Stimulated activated CD8-positive, alpha-beta memory T cell treated with anti-CD3 and anti-CD28 coated beads, Interleukin-12 subunit alpha, Interleukin-12 subunit beta, amount 100 ng/mL, for 4 hours (primary cell): ENCODE data around the gene SREBF2.
A peak's percentile ranks its signal among the peaks of the same experiment; 100 is the strongest.
"Not testable (repeated sequence)": the region's sequence is repeated elsewhere in the genome, so short reads cannot be mapped to it uniquely, and the experiment has no call there.

Experiments used
- DNase-seq: peaks from one replicate; pipeline ENCODE4 v3.0.0-alpha.2; 2020; ENCODE audit warnings: low read depth

The SREBF2 gene

DNA sequence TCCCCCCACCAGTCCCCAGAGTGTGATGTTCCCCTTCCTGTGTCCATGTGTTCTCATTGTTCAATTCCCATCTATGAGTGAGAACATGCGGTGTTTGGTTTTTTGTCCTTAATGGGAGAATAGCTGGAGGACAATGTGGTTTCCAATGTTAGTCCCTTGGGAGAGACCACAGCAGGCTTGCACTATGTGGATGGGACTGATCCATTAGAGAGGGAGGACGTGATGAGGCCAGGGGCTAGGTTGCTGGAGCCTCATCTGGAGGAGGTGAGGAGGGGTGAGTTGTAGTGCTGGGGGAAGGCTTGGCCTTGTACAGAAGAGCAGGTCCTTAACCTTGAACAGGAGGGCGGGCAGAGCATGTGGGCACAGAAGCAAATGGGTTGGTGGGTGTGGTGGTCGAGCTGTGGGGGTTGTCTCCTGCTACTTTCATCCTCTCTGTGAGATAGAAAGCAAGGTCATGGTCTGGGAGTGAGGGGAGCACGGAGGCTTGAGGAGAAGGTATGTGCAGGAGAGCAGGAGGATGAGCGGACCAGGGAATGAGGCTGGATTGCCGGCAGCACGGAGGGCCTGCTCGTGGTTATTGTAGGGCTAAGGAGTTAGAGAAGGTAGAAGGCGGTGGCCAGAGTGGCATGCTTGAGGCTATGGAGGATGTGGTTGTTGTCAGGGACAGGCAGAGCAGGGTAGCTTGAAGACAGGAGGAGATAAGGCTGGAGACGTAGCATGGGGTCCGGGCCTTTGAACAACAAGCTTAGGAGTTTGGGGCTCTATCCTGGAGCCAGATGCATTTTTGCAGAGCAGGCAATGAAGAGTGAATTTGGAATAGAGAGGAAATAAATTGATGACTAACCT, 11.2 kb upstream of the SREBF2 start:
- DNase-seq: no peak

GRCh38 chr22:41822317-41823057, 10.4 kb upstream of the SREBF2 start:
- no peak for DNase-seq

DNA sequence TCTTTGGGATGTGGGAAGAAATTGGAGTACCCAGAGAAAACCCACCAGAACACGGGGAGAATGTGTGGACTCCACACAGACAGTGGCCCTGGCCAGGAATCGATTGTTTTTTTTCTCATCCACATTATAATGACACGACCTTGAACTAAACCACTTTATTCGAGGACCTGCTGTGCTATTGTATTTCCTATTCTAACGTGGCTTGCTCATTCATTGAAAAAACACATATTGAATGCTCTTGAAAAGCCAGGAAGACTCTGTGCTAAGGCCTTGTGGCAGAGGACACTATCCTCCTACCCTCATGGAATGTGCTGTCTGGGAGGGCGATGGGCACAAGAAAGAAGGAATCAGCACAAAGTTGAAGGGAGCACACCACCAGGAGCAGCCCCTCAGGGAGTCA, 9.1 kb upstream of the SREBF2 start:
- no peak for DNase-seq

DNA sequence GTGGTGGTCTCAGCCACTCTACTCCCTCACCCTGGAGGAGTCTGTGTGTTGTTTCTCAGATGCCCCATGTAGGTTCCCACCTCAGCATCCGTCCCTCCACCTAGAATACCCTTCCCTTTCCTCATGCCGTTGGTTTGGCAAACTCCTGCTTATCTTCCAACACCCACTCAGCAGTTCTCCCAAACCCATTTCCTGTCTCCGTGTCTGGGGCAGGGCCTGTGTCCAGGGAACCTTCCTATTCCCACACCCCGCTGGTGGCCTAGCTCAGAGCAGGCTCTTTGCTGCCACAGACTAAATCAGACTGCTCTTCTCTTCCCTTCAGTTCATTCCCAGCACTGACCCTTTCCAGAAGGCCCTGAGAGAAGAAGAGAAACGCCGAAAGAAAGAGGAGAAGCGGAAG, 7.5 kb upstream of the SREBF2 start:
- DNase-seq: no peak

DNA sequence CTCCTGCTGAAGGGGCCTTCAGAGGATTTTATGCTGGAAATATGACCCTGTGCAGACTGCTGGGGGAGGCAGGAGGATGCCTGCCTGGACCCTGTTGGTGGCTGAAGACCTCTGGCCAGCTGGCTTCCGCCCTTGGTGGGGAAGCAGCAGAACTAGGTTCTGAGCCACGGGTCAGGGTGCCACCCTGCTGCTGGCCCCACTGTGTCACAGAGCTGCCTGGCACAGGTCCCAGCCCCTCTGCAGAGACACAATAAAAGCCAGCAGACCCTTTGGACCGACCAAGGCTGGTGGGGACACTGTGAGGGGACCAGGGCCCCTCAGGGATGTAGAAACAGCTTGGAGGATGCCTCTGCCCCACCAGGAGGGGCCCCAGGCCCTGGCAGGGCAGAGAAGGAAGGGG, 6.9 kb upstream of the SREBF2 start:
- no peak for DNase-seq

GRCh38 chr22:41826430-41827383, 6.2 kb upstream of the SREBF2 start:
- DNase-seq: no peak

- DNase-seq: no peak
Measured at GRCh38 chr22:41827671-41828070, 5.2 kb upstream of the SREBF2 start.

DNA sequence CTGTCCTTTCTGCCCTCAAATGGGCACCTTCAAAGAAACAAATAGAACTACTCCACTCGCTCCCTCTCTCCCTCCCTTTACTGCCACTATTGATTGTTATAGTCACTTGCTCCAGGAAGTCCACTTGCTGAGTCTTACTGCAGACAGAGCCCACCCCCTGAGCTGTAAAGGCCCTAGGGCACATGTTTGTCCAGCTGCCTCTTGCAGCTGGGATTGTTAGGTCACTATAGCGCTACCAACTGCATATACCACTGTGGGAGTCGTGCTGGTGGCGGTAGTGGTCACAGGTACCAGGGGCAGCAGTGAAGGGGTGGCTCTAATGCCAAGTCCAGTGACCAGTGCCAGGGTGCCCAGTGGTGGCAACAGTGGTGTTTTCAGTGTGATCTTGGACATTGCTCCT, 4.4 kb upstream of the SREBF2 start:
- DNase-seq: no peak

GRCh38 chr22:41830174-41830573, 2.7 kb upstream of the SREBF2 start:
- DNase-seq: no peak

DNA sequence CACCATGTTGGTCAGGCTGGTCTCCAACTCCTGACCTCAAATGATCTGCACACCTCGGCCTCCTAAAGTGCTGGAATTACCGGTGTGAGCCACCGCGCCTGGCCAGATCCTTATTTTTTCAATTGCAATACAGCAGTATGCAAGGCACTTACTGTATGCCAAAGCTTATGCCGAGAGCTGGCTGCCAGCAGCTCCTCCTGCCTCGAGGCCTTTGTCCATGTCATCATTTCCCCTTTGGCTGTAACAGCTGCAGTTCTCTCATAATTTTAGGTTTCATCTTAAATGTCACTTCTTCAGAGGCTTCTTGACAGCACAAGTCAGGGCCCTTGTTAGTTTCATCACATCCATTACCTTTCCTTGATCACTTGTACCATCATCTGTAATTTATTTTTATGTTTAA, 1.5 kb upstream of the SREBF2 start:
- no peak for DNase-seq

DNA sequence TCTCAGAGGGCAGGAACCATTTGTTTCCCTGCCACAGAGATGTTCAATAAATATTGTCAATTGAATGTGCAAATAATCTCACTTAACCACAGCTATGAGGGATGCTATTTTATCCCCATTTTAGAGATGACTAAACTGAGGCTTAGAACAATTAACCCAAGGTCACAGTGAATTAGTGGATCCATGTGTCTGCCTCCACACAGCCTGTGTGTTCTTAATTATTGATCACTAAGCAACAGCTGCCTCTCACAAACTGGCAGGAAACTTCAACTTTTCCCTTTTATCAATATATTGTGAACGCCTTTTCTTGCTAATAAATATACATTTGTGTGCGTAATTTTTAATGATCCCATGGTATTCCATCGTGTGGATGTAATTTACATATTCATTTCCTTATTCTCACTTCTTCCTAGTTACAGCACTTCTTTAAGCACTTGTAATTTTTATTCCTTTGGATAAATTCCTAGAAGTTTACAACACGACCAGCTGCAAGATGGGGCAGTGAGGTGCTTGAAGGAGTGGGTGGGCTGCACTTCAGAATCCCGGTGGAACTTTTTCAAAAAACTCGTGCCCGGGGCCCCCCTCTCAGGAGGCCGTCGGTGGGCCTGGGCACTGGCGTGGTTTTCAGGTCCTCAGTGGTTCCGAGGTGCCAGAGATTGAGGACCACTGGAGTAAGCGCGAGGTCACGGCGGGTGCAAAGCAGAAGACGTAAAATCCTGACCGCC, 915 bp upstream of the SREBF2 start:
- no peak for DNase-seq

DNA sequence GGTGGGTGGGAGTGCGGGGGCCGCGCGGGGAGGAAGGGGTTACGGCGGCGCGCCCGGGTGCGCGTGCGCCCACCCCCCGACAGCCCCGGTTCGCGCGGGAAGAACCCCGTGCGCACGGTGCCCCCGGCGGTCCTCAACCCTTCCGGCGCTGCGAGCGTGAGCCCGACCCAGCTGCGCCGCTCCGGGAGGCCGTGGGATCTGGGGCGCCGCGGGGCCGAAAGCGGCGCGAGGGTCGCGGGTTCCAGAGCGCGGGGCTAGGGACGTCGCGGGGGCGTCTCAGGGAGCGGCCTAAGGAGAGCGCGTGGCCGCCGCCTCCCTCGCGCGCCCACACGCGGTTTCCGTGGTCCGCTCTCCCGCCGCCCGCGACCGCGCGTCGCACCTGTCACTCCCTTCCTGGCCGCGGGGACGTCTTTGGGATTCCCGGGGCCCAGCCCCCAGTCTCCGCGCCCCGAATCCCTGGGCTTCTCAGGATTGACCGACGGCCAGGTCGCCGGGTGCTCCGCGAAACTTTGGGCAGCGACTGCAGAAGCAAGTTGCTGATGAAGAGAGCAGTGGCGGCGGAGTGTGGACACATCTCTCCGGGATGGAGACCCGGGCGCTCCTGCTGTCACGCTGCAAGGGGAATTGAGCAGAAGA, 582 bp downstream of the SREBF2 start:
- peak; percentile 51 for DNase-seq

DNA sequence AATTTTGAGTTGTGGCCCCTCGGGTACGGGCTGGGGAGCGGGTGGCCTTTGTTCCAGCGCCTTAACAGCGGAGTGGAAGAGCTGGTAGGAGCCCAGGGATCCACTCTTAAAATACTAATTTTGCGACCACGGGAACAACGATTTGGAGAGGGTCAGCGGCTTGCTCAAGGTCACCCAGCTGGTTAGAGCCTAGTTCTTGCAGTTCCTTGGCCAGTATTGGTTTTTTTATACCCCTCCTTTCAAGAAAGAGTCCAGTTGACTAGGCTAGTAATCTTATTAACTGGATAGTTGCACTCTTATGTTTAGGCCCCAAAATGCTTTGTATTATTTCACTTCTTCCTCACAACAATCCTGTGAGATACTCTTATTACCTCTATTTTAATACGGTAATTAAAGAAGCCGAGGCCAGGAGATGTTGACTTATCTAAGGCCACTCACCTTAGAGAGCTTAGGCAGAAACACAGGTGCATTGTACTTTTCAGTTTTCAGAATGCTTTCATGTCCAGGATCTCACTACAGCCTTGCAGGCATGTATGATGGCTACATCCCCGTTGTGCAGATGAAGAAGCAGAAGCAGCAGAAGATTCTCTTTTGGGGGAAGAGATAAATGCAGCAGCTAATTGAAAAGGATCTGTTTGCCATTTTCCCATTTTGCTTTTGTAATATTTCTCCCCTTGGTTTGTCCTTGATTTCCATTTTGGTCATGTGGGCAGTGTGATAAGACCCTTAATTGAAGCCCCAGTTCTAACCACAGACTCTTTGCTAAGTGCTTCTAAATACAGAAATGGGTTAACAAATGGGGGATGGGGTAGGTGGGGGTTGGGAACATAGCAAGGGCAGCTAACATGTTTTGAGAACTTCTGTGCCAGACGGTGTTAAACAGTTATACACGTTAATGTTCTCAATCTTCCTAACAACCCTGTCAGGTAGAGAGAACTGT, 1.4 kb downstream of the SREBF2 start:
- DNase-seq: no peak

GRCh38 chr22:41835462-41835861, 2.6 kb downstream of the SREBF2 start:
- DNase-seq: not testable (repeated sequence)

DNA sequence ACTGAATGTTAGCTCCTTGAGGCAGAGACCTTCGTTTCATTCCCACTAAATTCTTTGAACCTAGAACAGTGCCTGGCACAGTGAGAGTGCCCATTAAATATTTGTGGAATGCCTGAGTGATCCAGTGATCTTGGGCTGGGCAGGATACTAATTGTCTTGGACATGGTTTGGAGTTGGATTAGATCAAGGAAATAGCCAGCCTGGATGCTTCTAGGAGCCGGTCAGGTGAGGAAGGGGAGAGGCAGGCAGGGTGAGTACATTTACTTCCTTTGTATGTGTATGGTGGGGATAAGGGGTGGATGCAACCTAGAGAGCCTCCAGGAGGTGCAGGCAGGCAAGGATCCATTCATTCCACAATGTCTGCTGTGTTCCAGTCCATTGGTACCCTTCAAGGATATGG, 3.6 kb downstream of the SREBF2 start:
- no peak for DNase-seq

DNA sequence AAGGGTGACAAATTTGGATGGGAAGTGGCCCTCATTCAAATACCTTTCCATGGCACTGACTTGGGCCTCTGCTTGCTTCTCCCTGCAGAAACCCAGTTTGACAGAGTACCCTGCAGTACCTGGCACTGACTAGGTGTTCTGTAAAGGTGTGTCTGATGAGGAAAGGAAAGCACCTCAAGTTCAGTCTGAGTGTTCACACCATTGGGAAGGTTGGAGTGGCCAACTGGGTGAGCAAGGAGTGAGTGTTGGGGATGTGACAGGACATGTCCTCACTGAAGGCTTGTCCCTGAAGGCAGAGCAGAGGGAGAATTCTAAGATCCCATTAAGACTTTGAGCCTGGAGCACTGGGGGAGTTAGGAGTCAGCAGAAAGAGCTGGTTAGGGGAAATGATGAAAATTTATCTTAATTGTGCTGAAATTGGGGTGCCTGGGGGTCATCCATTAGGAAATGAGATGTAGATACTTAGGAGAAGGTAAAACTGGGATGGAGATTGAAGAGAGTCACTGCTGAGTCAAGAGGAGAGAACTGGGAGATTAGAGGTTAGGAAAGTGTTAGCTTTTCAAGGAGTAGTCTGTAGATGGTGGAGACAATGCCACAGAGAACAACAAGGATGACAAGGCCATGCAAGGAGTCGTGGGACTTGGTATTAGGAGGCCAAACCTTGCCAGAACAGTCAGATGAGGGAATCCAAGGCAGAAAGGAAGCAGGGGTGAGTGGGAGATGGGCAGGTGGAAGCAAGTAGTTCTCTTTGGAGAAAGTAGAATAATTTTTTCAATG, 6.1 kb downstream of the SREBF2 start:
- no peak for DNase-seq

GRCh38 chr22:41840216-41840615, 7.3 kb downstream of the SREBF2 start:
- DNase-seq: no peak

DNA sequence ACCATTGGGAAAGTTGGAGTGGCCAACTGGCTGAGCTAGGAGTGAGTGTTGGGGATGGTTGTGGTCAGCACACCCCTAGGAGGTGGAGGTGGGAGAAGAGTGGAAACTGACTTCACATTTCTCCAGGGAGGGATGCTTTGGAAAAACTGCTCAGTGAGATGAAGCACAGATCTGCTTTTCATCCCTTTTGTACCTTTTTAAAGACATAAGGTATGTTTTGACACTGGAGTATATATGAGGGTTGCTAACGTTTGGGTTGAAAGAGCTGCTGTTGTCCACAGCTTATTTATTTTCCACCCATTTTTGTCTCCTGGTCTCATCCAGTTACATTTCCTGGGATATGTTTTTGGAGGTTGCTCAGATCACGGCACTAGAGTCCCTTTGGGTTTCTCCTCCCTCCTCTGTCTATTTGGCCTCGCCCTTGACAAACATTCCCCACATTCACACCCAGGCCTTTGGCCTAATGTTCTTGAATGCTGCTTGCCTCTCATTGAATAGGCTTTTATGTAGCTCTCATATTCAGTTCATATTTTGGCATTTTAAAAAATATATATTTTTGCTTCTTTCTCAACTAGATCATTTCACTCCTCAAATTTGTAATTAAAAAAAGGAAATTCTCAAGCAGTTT, 8.3 kb downstream of the SREBF2 start:
- DNase-seq: no peak
